Ishikawa (cell line): ENCODE measurements around the gene BCL2L12.

Experiments
- CEBPB ChIP-seq: IDR thresholded peaks from 2 replicates; pipeline ENCODE4 v1.6.1; 2012
- CREB1 ChIP-seq: IDR thresholded peaks from 2 replicates; pipeline ENCODE4 v1.6.1; 2012; ENCODE audit warnings: low read depth
- EGR1 ChIP-seq: IDR thresholded peaks from 2 replicates; pipeline ENCODE4 v1.6.1; 2012
- EP300 ChIP-seq: IDR thresholded peaks from 2 replicates; pipeline ENCODE4 v1.6.1; 2012; ENCODE audit warnings: borderline replicate concordance
- FOXM1 ChIP-seq: IDR thresholded peaks from 2 replicates; pipeline ENCODE4 v1.6.1; 2012; ENCODE audit warnings: low read depth, borderline replicate concordance
- NFIC ChIP-seq: IDR thresholded peaks from 2 replicates; pipeline ENCODE4 v1.6.1; 2012
- RAD21 ChIP-seq: IDR thresholded peaks from 2 replicates; pipeline ENCODE4 v1.6.1; 2012; ENCODE audit warnings: low read depth
- TAF1 ChIP-seq: IDR thresholded peaks from 2 replicates; pipeline ENCODE4 v1.6.1; 2012; ENCODE audit warnings: low read depth, mild to moderate bottlenecking
- TCF12 ChIP-seq: IDR thresholded peaks from 2 replicates; pipeline ENCODE4 v1.6.1; 2012; ENCODE audit warnings: low read depth
- YY1 ChIP-seq: IDR thresholded peaks from 2 replicates; pipeline ENCODE4 v1.6.1; 2012; ENCODE audit warnings: low read depth
- ZBTB7A ChIP-seq: IDR thresholded peaks from 2 replicates; pipeline ENCODE4 v1.6.1; 2012; ENCODE audit warnings: low read depth
- TF ChIP-seq, protein P1 (sequence below): IDR thresholded peaks from 2 replicates; pipeline ENCODE4 v1.6.1; 2012
- TF ChIP-seq, protein P2 (sequence below): IDR thresholded peaks from 2 replicates; pipeline ENCODE4 v1.6.1; 2012; ENCODE audit warnings: low read depth, mild to moderate bottlenecking
- TF ChIP-seq, protein P3 (sequence below): IDR thresholded peaks from 2 replicates; pipeline ENCODE4 v1.6.1; 2012

DNA sequence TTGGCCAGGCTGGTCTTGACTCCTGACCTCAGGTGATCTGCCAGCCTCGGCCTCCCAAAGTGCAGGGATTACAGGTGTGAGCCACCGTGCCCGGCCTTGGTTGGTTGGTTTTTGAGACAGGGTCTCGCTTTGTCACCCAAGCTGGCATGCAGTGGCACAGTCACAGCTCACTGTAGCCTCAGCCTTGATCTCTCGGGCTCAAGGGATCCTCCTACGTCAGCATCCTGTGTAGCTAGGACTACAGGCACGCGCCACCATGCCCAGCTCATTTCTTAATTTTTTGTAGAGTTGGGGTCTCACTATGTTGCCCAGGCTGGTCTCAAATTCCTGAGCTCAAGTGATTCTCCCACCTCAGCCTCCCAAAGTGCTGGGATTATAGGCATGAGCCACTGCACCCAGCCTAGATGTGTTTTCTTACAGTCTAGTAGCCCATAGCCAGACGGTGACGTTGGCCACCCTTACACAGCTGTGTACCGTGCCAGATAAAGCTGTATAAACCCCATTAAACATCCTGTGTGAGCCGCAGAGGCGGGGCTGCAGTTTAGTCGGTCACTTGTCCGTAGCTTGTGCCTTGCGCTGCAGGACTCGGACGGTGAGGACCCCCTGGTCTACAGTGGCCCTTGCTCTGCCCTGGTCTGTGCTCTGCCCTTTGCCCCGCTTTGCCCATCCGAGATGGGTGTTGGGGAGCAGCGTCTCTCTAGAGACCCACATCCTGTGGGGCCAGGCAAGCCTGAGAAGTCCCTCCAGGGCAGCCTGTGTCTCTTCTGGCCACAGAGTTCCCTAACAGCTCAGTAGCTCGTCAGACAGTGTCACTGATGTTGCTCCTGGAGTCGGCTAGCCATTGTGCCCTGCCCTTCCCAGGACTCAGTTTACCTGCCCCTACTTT is 9.9 kb upstream of the BCL2L12 start:
- TF ChIP-seq FOXM1: no peak
- TF ChIP-seq, protein P1, sequence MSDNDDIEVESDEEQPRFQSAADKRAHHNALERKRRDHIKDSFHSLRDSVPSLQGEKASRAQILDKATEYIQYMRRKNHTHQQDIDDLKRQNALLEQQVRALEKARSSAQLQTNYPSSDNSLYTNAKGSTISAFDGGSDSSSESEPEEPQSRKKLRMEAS: no peak
- no peak for TF ChIP-seq TCF12
- no peak for TF ChIP-seq NFIC
- TF ChIP-seq, protein P2, sequence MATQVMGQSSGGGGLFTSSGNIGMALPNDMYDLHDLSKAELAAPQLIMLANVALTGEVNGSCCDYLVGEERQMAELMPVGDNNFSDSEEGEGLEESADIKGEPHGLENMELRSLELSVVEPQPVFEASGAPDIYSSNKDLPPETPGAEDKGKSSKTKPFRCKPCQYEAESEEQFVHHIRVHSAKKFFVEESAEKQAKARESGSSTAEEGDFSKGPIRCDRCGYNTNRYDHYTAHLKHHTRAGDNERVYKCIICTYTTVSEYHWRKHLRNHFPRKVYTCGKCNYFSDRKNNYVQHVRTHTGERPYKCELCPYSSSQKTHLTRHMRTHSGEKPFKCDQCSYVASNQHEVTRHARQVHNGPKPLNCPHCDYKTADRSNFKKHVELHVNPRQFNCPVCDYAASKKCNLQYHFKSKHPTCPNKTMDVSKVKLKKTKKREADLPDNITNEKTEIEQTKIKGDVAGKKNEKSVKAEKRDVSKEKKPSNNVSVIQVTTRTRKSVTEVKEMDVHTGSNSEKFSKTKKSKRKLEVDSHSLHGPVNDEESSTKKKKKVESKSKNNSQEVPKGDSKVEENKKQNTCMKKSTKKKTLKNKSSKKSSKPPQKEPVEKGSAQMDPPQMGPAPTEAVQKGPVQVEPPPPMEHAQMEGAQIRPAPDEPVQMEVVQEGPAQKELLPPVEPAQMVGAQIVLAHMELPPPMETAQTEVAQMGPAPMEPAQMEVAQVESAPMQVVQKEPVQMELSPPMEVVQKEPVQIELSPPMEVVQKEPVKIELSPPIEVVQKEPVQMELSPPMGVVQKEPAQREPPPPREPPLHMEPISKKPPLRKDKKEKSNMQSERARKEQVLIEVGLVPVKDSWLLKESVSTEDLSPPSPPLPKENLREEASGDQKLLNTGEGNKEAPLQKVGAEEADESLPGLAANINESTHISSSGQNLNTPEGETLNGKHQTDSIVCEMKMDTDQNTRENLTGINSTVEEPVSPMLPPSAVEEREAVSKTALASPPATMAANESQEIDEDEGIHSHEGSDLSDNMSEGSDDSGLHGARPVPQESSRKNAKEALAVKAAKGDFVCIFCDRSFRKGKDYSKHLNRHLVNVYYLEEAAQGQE: no peak
- no peak for TF ChIP-seq CEBPB
- no peak for TF ChIP-seq RAD21
- no peak for TF ChIP-seq TAF1
- no peak for TF ChIP-seq YY1
- TF ChIP-seq EP300: no peak
- no peak for TF ChIP-seq CREB1
- TF ChIP-seq EGR1: no peak
- TF ChIP-seq, protein P3, sequence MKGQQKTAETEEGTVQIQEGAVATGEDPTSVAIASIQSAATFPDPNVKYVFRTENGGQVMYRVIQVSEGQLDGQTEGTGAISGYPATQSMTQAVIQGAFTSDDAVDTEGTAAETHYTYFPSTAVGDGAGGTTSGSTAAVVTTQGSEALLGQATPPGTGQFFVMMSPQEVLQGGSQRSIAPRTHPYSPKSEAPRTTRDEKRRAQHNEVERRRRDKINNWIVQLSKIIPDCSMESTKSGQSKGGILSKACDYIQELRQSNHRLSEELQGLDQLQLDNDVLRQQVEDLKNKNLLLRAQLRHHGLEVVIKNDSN: no peak
- no peak for TF ChIP-seq ZBTB7A
